HepG2 (cell line): ENCODE results near the gene LMCD1.

Experiments used
- BCLAF1 ChIP-seq: fragments of 450-650 bp; IDR thresholded peaks from 2 replicates; pipeline ENCODE4 v1.6.1; 2017; ENCODE audit warnings: mild to moderate bottlenecking
- CREB1 ChIP-seq, 2 experiments: fragments of 450-650 bp in 1 of 2; IDR thresholded peaks; 2 replicates each; pipeline ENCODE4 v1.6.1; 2016 to 2017; ENCODE audit warnings: control low read depth in 1 of 2, mild to moderate bottlenecking in 1 of 2, missing compliant biosample characterization in 1 of 2, missing genetic modification characterization in 1 of 2
- CTCF ChIP-seq: sonication (generic); formaldehyde crosslinking; IDR thresholded peaks from 2 replicates; pipeline ENCODE4 v1.5.0; 2020; ENCODE audit warnings: mild to moderate bottlenecking, missing genetic modification reagents, moderate library complexity
- FOXK1 ChIP-seq: sonication (generic); formaldehyde crosslinking; IDR thresholded peaks from 2 replicates; pipeline ENCODE4 v1.4.0; 2020; ENCODE audit warnings: low read depth, missing genetic modification reagents, borderline replicate concordance
- HNRNPUL1 ChIP-seq: fragments of 200-400 bp; formaldehyde crosslinking; IDR thresholded peaks from 2 replicates; pipeline ENCODE4 v1.6.1; 2017; ENCODE audit warnings: low read depth, mild to moderate bottlenecking, low read length, moderate library complexity
- MAFK ChIP-seq, 2 experiments: IDR thresholded peaks in 1 of 2; conservative IDR thresholded peaks in 1 of 2; 2 replicates each; pipeline ENCODE4 v1.6.1; 2011; ENCODE audit warnings: improper control_type of control experiment in 2 of 2, low read length in 2 of 2
- RAD51 ChIP-seq: fragments of 450-650 bp; IDR thresholded peaks from 2 replicates; pipeline ENCODE4 v1.6.1; 2016; ENCODE audit warnings: borderline replicate concordance
- REST ChIP-seq, 2 experiments: IDR thresholded peaks; 2 replicates each; pipeline ENCODE4 v1.6.1; 2011 to 2012; ENCODE audit warnings: low read length in 2 of 2, borderline replicate concordance in 1 of 2, low read depth in 1 of 2, mild to moderate bottlenecking in 1 of 2, moderate library complexity in 1 of 2
- YY1 ChIP-seq: IDR thresholded peaks from 2 replicates; pipeline ENCODE4 v1.6.1; 2011; ENCODE audit warnings: low read length, low read depth, moderate library complexity, mild to moderate bottlenecking; ENCODE audit not compliant: insufficient read depth, insufficient replicate concordance
- ZBTB2 ChIP-seq: sonication (generic); formaldehyde crosslinking; IDR thresholded peaks from 2 replicates; pipeline ENCODE4 v1.8.0; 2022; ENCODE audit warnings: low read depth, missing genetic modification reagents
- ZBTB25 ChIP-seq: IDR thresholded peaks from 2 replicates; pipeline ENCODE4 v1.6.1; 2018; ENCODE audit warnings: missing genetic modification reagents

GRCh38 chr3:8472549-8472948 lies 29.1 kb upstream of the LMCD1 start:
- TF ChIP-seq MAFK (conservative IDR thresholded peaks at IDR 0.05 in 1 of 2, IDR thresholded peaks at IDR 0.05 in 1 of 2; ENCODE audit: low read length in 2 of 2) = no peak
- no peak for TF ChIP-seq ZBTB2 (CRISPR knock-in tag)
- no peak for TF ChIP-seq REST (IDR thresholded peaks at IDR 0.05; ENCODE audit: borderline replicate concordance in 1 of 2, low read depth in 1 of 2, low read length in 2 of 2)
- no peak for TF ChIP-seq FOXK1 (CRISPR knock-in tag)
- TF ChIP-seq CTCF (CRISPR knock-in tag) = no peak
- TF ChIP-seq HNRNPUL1 = no peak
- no peak for TF ChIP-seq RAD51
- no peak for TF ChIP-seq ZBTB25 (CRISPR knock-in tag)
- TF ChIP-seq YY1 = no peak
- no peak for TF ChIP-seq CREB1 (IDR thresholded peaks at IDR 0.05)
- TF ChIP-seq CREB1 (CRISPR knock-in tag; IDR thresholded peaks at IDR 0.05) = no peak
- no peak for TF ChIP-seq BCLAF1
